Stimulated activated CD8-positive, alpha-beta memory T cell treated with anti-CD3 and anti-CD28 coated beads, Interleukin-15, amount 100 ng/mL, for 1 hour (primary cell): ENCODE data around the gene PDIA2.
"Not testable (repeated sequence)": the region's sequence is repeated elsewhere in the genome, so short reads cannot be mapped to it uniquely, and the experiment has no call there.

Source experiments
- DNase-seq: peaks from one replicate; pipeline ENCODE4 v3.0.0-alpha.2; 2020; ENCODE audit warnings: low read depth

Gene PDIA2

DNA sequence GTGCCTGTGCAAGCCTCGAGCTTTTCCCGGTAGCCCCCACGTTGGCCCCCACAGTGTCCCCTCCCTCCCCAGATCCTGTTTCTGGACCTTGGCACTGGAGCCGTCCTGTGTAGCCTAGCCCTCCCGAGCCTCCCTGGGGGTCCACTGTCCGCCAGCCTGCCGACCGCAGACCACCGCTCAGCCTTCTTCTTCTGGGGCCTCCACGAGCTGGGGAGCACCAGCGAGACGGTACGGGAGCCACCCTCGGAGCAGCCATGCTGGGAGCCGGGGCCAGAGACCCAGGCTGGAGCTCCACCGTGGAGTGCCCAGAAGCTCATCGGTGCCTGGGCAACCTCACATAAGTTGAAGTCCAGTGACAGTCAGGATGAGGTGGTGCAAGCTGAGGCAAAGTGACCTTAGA is 19.0 kb upstream of the PDIA2 start:
- DNase-seq: no peak

DNA sequence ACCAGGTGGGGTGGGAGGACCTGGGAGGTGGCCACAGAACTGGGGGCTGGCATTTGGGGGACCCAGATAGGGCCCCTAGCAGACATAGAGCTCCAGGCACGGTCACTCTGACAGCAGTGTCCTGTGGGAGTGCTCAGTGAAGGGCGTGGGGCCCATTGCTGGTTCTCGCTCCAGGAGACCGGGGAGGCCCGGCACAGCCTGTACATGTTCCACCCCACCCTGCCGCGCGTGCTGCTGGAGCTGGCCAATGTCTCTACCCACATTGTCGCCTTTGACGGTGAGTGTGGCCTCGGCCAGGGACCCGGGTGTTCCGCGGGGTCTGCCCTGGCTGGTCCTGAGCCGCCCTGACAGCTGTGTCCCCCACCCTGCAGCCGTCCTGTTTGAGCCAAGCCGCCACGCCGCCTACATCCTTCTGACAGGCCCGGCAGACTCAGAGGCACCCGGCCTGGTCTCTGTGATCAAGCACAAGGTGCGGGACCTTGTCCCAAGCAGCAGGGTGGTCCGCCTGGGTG is 18.5 kb upstream of the PDIA2 start:
- DNase-seq: no peak

DNA sequence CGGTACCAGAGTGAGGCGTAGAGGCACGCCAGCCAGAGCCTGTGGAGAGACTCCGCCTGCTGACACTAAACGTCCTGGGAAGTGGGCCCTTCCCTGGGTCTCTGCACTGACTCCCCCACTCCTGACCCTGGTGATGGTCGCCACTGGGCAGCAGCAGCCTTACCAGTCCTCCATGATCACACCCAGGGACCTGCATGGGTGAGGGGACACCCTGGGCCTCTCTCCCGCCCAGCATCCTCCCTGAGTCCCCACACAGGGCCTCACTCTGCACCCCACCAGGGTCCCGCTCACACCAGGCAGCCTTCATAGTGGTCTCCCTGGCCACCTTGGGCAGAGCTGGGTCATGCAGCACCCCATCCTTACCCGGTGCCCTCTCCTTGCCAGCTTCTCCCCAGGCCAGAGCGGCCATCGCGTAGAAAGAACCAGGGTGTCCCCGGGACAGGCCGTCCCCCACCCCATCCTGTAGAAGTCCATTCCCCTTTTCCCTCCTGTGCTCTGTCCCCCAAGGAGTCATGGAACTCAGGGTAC is 17.9 kb upstream of the PDIA2 start:
- no peak for DNase-seq

- DNase-seq: no peak
These were observed 17.3 kb upstream of the PDIA2 start for GRCh38 chr16:265711-266110.

DNA sequence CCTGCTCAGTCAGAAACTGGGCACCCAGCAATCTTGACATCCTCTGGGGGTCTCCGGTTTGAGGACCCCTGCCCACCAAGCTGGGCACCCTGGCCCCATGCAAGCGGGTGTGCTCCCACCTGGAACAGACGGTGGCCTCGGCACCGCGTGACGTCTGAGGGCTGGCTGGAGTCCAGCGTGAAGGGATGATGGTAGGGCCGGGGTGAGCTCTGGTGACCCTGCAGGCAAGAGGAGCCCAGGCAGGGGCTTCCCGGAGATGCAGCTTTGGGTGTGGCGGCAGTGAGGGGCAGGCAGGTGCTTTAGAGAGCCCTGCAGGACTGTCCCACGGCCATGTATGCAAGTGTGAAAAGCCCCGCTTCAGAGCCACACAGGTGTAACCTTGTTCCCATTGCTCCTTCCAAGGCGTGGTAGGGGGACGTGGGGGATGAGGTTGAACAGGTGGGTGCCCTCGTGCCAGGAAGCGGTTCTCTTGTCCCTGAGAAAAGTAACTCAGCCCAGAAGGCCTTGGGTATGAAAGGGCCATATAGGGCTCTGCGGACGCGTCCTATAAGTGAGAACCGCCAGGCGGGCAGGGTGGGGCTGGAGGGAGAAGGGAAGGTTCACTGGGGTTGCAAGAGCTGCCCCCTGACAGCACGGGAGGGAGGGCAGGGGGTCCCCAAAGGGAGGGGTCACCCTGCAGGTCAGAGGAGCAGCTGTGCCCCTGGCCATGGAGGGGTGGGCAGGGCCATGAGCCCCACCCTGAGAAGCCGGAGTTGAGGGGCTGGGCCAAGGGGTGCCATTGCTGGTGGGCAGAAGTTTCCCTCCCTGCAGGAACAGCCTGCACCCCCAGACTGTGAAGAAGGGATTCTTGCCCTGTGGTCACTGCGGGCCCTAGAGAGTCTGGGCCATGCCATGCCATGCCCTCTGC is 16.5 kb upstream of the PDIA2 start:
- DNase-seq: no peak

- not testable (repeated sequence) for DNase-seq
These were observed 15.4 kb upstream of the PDIA2 start for GRCh38 chr16:267562-267961.

DNA sequence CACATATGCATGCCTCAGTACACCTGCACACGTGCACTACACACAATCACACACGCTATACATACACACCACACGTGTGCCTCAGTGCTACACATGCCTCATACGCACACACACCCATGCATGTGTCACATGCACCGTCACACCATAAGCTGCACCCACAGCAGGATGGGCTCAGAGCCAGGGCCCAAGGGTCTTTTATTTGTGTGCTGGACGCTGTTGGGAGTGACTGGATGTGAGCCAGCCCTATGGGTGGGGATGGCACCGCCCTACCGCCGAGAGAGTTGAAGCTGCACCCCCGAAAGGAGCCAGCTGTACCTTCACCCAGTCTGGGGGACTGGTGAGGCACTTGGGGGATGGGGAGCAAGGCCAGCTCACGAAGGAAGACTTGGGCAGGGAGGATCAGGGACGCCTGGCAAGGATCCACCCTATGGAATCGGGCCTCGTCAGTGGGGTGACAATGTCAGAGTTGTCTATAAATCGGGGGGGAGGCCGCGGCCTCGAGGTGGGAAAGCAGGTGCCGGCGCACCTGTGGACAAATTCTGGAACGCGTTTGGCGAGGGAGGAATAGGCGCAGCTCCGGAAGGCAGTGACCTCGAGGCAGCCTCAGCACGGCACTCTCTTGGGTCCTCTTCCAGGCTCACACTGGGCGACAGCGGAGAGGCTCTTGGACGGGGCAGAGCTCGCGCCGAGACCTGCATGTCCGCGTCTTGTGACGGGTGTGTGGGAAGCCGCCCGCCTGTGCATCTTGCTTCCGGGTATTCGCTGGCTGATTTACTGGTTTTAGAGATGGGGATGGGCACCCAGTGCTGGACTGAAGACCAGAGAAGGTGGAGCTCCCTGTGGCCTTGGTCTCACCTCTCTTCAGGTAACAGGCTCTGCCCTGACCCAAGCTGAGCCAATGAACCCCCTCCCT is 14.6 kb upstream of the PDIA2 start:
- no peak for DNase-seq

DNA sequence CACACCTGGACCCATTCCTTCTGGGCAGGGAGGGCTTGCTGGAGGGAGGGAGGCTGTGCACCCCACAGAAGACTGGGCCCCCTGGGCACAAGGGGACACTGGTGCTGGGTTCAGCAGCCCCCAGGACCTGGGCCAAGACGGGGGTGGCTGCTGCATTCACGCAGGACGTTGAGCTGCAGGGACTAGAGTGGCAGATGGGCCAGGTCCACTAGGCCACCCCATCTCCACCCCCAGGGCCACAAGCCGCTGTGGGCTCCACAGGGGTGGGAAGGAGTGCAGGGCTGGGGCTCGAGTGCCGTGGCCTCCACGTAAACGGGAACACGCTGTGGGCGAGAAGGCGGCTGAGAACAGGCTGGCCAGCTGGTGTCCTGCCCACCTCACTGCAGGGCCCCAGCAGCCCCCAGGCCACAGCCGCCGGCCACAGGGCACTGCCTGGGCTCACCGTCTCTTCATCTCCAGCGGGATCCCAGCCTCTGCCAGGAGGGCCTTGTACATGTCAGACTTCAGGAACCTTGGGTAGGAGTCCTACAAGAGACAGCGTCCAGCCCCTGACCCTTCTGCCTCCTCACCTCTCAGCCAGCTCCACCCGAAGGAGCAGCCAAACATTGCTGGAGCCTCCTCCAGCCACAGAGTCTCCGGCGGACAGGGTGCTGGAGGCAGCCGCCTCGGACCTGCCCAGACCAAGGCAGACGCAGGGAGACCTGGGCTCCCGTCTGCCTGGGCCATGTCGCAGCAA is 13.7 kb upstream of the PDIA2 start:
- DNase-seq: no peak

GRCh38 chr16:270381-271255 is 12.3 kb upstream of the PDIA2 start:
- DNase-seq: no peak

DNA sequence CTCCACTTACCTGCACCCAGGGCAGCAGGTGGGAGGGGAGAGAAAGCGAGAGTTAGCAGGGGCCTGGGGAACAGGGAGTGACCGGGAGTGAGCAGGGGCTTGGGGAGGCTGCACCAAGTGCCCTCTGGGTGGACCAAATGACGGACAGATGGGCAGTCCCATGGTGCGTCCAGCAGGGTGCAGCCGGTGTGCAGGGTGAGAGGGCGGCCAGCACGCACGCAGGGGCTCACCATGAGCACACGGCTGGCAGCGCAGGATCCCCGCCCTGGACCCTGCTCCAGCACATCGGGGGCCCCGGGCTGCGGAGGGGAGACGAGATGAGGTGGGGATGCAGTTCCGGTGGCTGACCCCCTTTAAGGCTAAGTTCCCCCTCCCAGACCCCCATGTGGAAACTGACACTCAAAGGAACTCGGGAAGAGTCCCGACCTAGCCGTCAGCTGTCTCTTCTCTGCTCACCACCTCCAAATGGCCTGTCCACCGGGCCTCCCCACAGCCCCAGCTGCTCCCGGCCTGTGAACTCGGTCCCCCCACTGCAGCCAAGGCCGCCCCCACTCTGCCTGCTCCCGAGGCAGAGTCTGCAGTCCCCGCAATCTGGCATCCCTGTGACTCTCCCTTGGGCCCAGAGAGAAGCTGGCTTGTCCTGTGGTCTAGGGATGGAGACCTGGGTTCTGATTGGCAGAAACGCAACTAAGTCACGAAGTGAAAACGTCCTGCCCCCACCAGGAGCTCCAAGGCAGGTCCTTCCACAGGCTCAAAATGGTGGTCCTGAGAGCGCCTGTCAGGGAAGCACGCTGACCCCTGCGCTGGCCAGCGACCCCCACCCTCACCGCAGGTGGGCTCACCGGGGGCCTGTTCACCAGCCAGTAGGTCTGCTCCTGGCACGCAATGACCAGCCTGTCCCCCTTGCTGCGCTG is 10.1 kb upstream of the PDIA2 start:
- no peak for DNase-seq

GRCh38 chr16:273547-274421 is 9.2 kb upstream of the PDIA2 start:
- no peak for DNase-seq

DNA sequence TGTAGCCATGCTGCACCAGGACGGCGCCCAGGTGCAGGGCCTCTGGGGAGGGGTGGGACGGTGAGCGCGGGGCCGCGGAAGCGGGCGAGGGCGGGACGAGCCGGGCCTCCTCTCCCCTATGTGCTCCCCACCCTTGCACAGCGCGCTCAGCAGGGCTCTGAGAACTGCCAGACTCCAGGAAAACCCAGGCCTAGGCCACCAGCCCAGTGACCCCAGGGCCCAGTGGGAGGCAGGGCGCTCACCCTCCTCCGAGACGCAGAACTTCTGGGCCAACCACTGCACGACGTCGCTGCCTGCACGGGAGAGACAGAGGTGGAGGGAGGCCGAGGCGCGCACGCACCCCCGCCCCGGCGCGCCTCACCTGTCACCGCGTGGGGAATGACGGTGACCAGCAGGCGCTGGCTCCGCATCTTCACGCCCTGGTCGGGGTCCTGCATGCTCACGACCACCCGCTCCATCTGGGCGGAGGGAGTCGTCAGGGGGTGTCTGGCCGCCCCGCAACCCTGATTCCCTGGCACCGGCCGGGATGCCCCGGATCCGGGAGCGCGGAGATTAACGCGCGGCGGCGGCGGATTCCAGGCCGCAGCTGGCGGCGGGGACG is 7.8 kb upstream of the PDIA2 start:
- DNase-seq: no peak

DNA sequence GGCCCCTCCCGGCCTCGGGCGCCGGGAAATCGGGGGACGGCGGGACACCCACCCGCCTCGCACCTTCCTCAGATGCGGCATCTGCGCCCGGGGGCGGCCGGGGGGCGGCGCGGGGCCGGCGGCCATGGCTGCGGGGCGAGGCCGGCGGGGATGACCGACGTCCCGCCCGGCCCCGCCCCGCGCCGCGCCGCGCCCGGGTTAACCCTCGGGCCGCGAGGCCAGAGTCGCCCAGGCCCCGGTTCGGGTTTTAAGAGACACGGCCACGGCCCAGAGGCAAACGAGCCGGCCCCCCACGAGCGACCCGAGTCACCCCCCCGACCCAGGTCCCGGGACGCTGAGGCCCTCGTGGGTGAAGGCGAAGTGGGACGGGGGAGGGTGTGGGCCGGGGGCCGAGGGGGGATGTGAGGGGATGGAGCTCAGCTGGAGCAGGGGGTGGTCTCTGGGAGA is 7.2 kb upstream of the PDIA2 start, which contains the start of gene RGS11:
TSS of gene RGS11 (minus strand) at position 159 of the 447 bp plus-strand sequence. CDS start at position 126, 33 bp downstream.
- DNase-seq: no peak

DNA sequence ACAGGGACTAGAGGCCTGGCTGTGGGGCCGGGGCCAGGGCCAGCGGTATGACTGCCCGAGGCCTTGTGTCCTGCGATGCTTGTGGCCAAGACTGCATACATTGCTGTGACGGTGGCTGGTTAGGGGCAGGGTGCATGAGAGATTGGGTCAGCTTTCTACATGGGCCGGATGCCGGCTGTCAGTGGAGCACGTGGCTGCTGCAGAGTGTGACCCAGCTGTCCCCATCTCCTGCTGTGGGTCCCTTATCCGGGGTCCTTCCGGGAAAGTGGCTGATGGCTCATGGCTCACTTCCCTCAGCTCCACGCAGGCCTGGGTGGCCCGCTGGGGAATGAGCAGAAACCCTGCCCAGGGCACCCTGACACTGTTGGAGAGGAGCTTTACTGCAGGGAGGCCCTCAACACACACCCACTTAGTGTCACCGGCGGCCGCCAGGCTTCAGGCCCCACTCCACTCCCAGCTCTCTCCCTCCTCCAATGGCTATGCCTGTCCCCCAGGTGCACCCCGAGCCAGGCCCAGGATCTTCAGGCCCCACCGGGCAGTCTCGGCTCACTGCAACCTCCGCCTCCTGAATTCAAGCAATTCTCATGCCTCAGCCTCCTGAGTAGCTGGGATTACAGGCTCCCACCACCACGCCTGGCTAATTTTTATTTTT is 6.4 kb upstream of the PDIA2 start:
- no peak for DNase-seq

GRCh38 chr16:278863-279366 is 4.0 kb upstream of the PDIA2 start:
- no peak for DNase-seq

GRCh38 chr16:279531-279930 is 3.4 kb upstream of the PDIA2 start:
- DNase-seq: no peak

DNA sequence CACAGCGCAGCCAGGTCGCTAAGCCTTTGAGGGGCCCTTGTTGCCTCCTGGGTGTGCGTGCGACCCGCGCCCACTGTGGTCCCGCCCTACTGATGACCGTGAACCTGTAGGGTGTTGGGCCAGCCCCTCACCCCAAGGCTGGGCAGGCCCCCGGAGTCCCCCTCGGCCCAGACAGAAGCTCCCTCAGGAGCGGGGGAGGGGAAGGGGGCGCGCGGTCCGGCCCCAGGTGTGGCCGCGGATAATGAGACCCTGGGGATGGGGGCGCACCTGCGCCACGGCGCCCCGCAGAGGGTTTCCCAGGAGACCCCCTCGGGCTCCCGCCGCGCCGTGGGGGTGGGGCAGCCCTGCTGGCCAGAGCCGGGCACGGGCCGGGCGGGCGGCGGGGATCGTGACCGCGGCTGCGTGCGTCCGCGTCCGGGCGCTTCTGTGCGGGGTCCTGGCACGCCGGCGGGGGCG is 2.9 kb upstream of the PDIA2 start:
- DNase-seq: no peak
